Fibroblast of villous mesenchyme (primary cell): ENCODE measurements around the gene BSDC1. TPM values are rescaled to one million over a fixed set of nuclear protein-coding genes. Genes with fewer than 3 reads are reported as not detected.

ENCODE experiments used
- DNase-seq: peaks from one replicate; pipeline ENCODE4 v3.0.0-alpha.2; 2010; ENCODE audit warnings: low read depth
- H3K4me3 ChIP-seq: 2 replicates; pipeline ENCODE4 v1.5.1; 2011; ENCODE audit warnings: low read depth, mild to moderate bottlenecking, low read length
- CTCF ChIP-seq: IDR thresholded peaks from 2 replicates; pipeline ENCODE4 v1.5.1; 2012; ENCODE audit warnings: low read depth, mild to moderate bottlenecking, low read length; ENCODE audit not compliant: insufficient read depth
- total RNA-seq: library from RNA; depleted of rRNA; stranded (reverse); fragments of >200 nt; gene quantifications from 2 replicates; pipeline ENCODE4 v1.2.3, GENCODE V29; 2012

Gene BSDC1
- total RNA-seq, 1 donor: 76.4 TPM

GRCh38 chr1:32351399-32352238 is 42.6 kb downstream of the BSDC1 start:
- TF ChIP-seq CTCF: peak; percentile 11
- DNase-seq: peak; percentile 95
- H3K4me3 ChIP-seq: peak overlapping the region; percentile 73

- peak overlapping the region; percentile 73 for H3K4me3 ChIP-seq
- TF ChIP-seq CTCF: peak; percentile 48
- peak; percentile 74 for DNase-seq
Measured at GRCh38 chr1:32350785-32351398, 43.3 kb downstream of the BSDC1 start.

GRCh38 chr1:32349211-32349708 is 45.0 kb downstream of the BSDC1 start:
- TF ChIP-seq CTCF: no peak
- H3K4me3 ChIP-seq: no peak overlapping the region
- DNase-seq: peak; percentile 96

- H3K4me3 ChIP-seq: no peak overlapping the region
- no peak for DNase-seq
- TF ChIP-seq CTCF: no peak
Measured at GRCh38 chr1:32346532-32347157, 47.6 kb downstream of the BSDC1 start.

- no peak overlapping the region for H3K4me3 ChIP-seq
- peak; percentile 65 for DNase-seq
- no peak for TF ChIP-seq CTCF
Measured at GRCh38 chr1:32345289-32345827, 48.9 kb downstream of the BSDC1 start.

- no peak for TF ChIP-seq CTCF
- no peak overlapping the region for H3K4me3 ChIP-seq
- no peak for DNase-seq
Measured at GRCh38 chr1:32342704-32343103, 51.5 kb downstream of the BSDC1 start.
